Naive B cell (primary cell): ENCODE data around the gene C12orf43. TPM values are rescaled to one million over a fixed set of nuclear protein-coding genes. Genes with fewer than 3 reads are reported as not detected.

Source experiments
- ATAC-seq, 2 donors: fragments of 150-1000 bp; cut with Tn5 transposase; 2 replicates each; pipeline ENCODE4 v1.10.0; 2021; ENCODE audit warnings: low read depth in 2 of 2, mild to moderate bottlenecking in 2 of 2, moderate library complexity in 2 of 2
- DNase-seq: peaks from one replicate; pipeline ENCODE4 v3.0.0; 2022
- H3K27ac Mint-ChIP-seq, 6 donors: one replicate each; pipeline ENCODE4 v1.8.0; 2020 to 2022; ENCODE audit warnings: mild to moderate bottlenecking in 6 of 6, mixed read lengths in 6 of 6, moderate library complexity in 5 of 6, inconsistent platforms in 2 of 6
- H3K27me3 Mint-ChIP-seq, 3 donors: one replicate each; pipeline ENCODE4 v1.8.0; 2021 to 2022; ENCODE audit warnings: mixed read lengths in 3 of 3, mild to moderate bottlenecking in 1 of 3
- H3K36me3 Mint-ChIP-seq, 2 donors: one replicate each; pipeline ENCODE4 v1.8.0; 2020 to 2022; ENCODE audit warnings: mixed read lengths in 2 of 2, inconsistent platforms in 1 of 2, mild to moderate bottlenecking in 1 of 2
- H3K4me1 Mint-ChIP-seq, 3 donors: one replicate each; pipeline ENCODE4 v1.8.0; 2020 to 2022; ENCODE audit warnings: mixed read lengths in 3 of 3, inconsistent platforms in 1 of 3, mild to moderate bottlenecking in 1 of 3, moderate library complexity in 1 of 3
- H3K4me3 Mint-ChIP-seq, 8 donors: one replicate each; pipeline ENCODE4 v1.8.0; 2020 to 2022; ENCODE audit warnings: mild to moderate bottlenecking in 8 of 8, mixed read lengths in 8 of 8, moderate library complexity in 8 of 8, inconsistent platforms in 2 of 8
- H3K9me3 Mint-ChIP-seq, 7 donors: one replicate each; pipeline ENCODE4 v1.8.0; 2020 to 2022; ENCODE audit warnings: mixed read lengths in 7 of 7, mild to moderate bottlenecking in 5 of 7, inconsistent platforms in 2 of 7, moderate library complexity in 1 of 7
- polyA plus RNA-seq, 6 donors: library from polyadenylated mRNA; unstranded; fragments of 300-500 nt; fragmentation: Illumina TruSeq; gene quantifications; one replicate each; pipeline ENCODE4 v1.2.3, GENCODE V29; 2021; ENCODE audit warnings: low read depth in 6 of 6

The C12orf43 gene
- polyA plus RNA-seq, 6 donors from 2014 or later, result 15.0 to 19.7 (median 18.7) TPM

DNA sequence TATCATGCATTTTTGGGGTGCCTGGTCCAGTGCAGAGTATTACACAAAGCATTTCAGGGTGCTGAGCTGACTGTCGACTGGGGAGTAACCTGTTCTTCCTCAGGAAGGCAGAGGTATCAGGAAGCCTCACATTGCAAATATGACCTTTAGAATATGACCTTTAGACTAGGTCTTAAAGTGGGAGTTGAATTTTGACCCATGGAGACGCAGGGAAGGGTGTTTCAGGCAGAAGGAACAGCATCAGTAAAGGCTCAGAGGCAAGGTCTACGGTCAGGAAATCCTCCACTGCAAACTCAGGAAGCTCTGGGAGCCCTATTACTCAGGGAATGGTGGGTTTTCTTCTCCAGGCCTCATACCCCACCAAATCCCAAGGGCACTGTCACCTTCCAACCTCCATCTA is 26.6 kb downstream of the C12orf43 start:
- peaks cover 0 to 3% of the 10 kb centered on the region in 2 donors for H3K36me3 Mint-ChIP-seq
- no peak overlapping the region for H3K27ac Mint-ChIP-seq
- H3K9me3 Mint-ChIP-seq, result peaks cover 0 to 8% (median 0%) of the 10 kb centered on the region in 7 donors
- ATAC-seq (no peak), DNase-seq (no peak)
- peaks cover 19 to 25% (median 22%) of the 10 kb centered on the region in 3 donors for H3K27me3 Mint-ChIP-seq
- H3K4me3 Mint-ChIP-seq, result no peak overlapping the region
- no peaks in the 10 kb centered on the region for H3K4me1 Mint-ChIP-seq

DNA sequence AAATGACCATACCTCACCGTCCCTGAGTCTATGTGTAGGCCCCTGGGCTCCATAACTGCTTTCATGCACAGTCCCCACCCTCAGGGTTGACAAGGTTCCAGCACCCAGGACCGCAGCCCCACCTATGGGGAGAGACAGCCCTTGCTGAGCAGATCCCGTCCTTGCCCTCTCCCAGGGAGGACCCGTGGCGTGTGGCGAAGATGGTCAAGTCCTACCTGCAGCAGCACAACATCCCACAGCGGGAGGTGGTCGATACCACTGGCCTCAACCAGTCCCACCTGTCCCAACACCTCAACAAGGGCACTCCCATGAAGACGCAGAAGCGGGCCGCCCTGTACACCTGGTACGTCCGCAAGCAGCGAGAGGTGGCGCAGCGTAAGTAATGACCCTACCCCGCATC is 27.6 kb downstream of the C12orf43 start:
- H3K4me3 Mint-ChIP-seq, result no peak overlapping the region
- ATAC-seq (no peak), DNase-seq (no peak)
- H3K9me3 Mint-ChIP-seq, result peaks cover 0 to 4% (median 0%) of the 10 kb centered on the region in 7 donors
- H3K27ac Mint-ChIP-seq, result no peak overlapping the region
- no peaks in the 10 kb centered on the region for H3K4me1 Mint-ChIP-seq
- no peaks in the 10 kb centered on the region for H3K36me3 Mint-ChIP-seq
- H3K27me3 Mint-ChIP-seq, result peaks cover 16 to 19% (median 19%) of the 10 kb centered on the region in 3 donors

DNA sequence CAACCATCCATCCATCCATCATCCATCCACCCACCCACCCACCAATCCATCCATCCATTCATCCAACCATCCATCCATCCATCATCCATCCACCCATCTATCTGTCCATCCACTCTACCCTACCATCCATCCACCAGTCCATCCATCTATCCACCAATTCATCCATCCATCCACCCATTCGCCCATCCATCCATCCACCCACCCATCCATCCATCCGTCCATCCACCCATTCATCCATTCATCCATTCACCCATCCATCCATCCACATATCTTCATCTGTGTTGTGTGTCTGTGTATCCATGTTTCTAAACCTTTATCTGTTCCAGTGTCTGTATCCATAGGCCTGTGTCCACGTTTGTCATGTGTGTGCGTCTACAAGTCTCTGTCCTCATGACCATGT is 28.1 kb downstream of the C12orf43 start:
- Mint-ChIP-seq H3K27me3 (peaks cover 15 to 18% (median 16%) of the 10 kb centered on the region in 3 donors), H3K36me3 (no peaks in the 10 kb centered on the region), H3K27ac (no peak overlapping the region), H3K9me3 (peaks cover 0 to 4% (median 0%) of the 10 kb centered on the region in 7 donors), H3K4me3 (no peak overlapping the region), H3K4me1 (no peaks in the 10 kb centered on the region)
- DNase-seq (no peak), ATAC-seq (no peak)

DNA sequence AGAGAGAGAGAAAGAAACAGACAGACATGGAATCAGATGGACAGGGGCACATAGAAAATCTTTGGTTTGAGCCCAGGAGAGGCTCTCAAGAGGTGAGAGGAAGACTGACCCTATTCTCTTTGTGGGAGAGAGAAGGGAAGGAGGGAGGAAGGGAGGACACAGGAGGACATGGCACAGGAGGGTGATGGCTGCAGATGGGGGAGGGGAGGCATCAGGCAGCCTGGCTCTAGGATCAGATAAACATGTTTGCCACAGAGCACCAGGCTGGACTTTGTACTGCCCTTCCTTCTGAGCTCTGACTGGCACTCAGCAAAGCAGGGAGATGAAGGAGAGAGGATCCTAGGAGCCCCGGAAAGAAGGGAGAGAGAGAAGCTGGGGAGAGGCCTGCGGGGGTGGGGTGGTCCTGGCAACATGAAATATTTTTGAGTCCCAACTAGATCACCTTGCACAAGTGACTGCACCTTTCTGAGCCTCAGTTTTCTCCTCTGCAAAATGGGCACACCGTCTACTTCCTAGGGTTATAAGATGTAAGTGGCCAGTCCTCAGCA is 31.9 kb downstream of the C12orf43 start:
- H3K4me3 Mint-ChIP-seq, result no peak overlapping the region
- H3K27ac Mint-ChIP-seq, result peak overlapping the region in 2 of 6 donors; percentile 23 to 67

DNA sequence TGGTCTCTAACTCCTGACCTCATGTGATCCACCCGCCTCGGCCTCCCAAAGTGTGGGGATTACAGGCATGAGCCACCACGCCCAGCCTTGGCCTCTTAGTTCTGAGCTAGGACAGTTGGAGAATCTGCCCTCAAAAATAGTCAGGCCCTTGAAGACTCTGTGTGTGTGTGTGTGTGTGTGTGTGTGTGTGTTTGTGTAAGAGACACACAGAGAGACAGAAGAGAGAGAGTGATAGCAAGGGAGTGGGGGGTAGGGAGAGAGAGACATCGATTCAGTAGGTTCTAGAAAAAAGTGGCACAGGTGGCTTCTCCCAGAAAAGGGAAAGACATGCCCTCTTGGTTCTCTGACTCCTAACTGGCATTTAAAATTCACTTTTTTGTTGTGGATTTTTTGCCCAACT is 32.5 kb downstream of the C12orf43 start:
- Mint-ChIP-seq H3K9me3 (peaks cover 0 to 9% (median 0%) of the 10 kb centered on the region in 7 donors), H3K36me3 (peaks cover 0 to 8% of the 10 kb centered on the region in 2 donors), H3K27me3 (peaks cover 5 to 18% (median 9%) of the 10 kb centered on the region in 3 donors), H3K27ac (peak overlapping the region in 1 of 6 donors; percentile 5), H3K4me3 (no peak overlapping the region), H3K4me1 (no peaks in the 10 kb centered on the region)
- no peak for ATAC-seq
- DNase-seq, result no peak

More for the DNA sequence above, 31.9 kb downstream of the C12orf43 start:
- Mint-ChIP-seq H3K27me3 (peaks cover 5 to 18% (median 9%) of the 10 kb centered on the region in 3 donors), H3K4me1 (no peaks in the 10 kb centered on the region), H3K36me3 (peaks cover 0 to 8% of the 10 kb centered on the region in 2 donors), H3K9me3 (peaks cover 0 to 9% (median 0%) of the 10 kb centered on the region in 7 donors)
- DNase-seq (no peak), ATAC-seq (no peak)

DNA sequence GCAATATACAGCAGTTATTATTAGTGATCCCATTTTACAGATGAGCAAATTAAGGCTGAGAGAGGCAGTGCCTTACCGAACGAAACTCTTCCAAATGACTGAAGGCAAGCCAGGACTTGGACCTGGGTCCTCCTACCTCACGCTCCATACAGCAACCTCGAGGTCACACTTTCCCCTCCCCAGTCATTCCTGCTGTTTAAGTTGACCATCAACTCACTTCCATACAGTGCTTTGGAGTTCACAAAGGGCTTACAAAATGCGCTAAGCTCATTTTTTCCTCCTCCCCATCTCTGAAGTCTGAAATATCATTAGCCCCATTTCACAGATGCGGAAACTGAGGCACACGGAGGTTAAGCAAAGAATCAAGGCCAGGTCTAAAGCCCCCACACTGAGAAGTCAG is 33.6 kb downstream of the C12orf43 start:
- no peak for ATAC-seq
- H3K9me3 Mint-ChIP-seq, result peaks cover 0 to 5% (median 0%) of the 10 kb centered on the region in 7 donors
- peaks cover 0 to 8% of the 10 kb centered on the region in 2 donors for H3K36me3 Mint-ChIP-seq
- no peak for DNase-seq
- no peaks in the 10 kb centered on the region for H3K4me1 Mint-ChIP-seq
- H3K27ac Mint-ChIP-seq, result no peak overlapping the region
- peak overlapping the region in 1 of 8 donors; percentile 15 for H3K4me3 Mint-ChIP-seq
- peaks cover 4 to 9% (median 5%) of the 10 kb centered on the region in 3 donors for H3K27me3 Mint-ChIP-seq

DNA sequence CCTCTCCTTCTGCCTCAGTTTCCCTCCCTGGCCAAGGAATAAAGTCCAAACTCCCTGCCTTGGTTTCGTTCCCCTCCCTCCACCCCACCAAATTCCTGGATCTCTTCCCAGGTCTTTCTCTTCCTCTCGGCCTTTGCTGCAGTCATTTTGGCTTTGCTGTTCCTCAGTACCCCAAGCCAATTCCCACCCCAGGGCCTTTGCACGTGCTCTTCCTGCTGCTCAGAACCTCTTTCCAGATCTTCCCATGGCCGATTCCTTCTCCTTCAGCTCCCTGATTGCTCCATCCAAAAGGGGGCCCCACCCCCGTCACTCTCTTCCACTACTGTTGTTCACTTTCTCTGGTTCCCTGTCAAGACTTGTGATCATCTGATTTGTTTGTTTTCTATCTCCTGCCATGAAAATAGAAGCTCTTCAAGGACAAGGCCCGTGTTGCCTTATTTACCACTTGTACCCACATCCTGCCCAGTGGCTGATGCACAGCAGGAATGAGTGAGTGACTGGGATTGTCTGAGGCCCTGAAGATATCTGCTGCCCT is 34.8 kb downstream of the C12orf43 start:
- H3K27me3 Mint-ChIP-seq, result peaks cover 4 to 9% (median 5%) of the 10 kb centered on the region in 3 donors
- peaks cover 0 to 8% of the 10 kb centered on the region in 2 donors for H3K36me3 Mint-ChIP-seq
- H3K4me3 Mint-ChIP-seq, result no peak overlapping the region
- ATAC-seq (no peak), DNase-seq (no peak)
- H3K9me3 Mint-ChIP-seq, result peaks cover 0 to 5% (median 0%) of the 10 kb centered on the region in 7 donors
- no peaks in the 10 kb centered on the region for H3K4me1 Mint-ChIP-seq
- H3K27ac Mint-ChIP-seq, result peak overlapping the region in 1 of 6 donors; percentile 7

DNA sequence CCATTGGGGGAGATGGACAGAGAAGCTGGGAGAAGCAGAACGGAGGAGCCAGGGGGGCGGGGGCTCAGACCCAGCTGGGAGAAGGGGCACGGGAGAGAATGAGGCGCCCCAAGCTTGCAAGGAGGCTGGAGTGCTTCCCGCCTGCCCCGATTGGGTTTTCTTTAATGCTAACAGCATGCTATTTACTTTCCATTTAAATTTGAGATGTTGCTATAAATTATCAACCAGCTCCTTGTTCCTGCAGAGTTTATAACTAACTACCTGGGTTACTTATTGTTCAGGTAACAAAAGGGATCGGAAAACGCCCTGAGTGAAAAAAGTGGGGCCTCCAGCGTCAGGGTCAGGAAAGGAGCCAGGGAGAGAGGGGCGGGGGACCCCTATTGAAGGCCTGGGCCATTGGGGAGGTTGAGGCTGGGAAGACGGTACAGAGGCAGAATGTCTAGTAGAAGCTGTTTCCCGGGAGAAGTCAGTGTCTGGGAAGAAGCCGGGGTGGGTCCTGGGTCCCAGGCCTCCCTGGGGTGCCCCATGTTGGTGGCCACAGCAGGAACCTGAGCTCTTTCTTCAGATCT is 35.4 kb downstream of the C12orf43 start:
- ATAC-seq (no peak), DNase-seq (no peak)
- H3K9me3 Mint-ChIP-seq, result peaks cover 0 to 5% (median 0%) of the 10 kb centered on the region in 7 donors
- H3K4me1 Mint-ChIP-seq, result no peaks in the 10 kb centered on the region
- peaks cover 0 to 8% of the 10 kb centered on the region in 2 donors for H3K36me3 Mint-ChIP-seq
- H3K27ac Mint-ChIP-seq, result peak overlapping the region in 1 of 6 donors; percentile 58
- no peak overlapping the region for H3K4me3 Mint-ChIP-seq
- peaks cover under 1 to 9% (median 4%) of the 10 kb centered on the region in 3 donors for H3K27me3 Mint-ChIP-seq

DNA sequence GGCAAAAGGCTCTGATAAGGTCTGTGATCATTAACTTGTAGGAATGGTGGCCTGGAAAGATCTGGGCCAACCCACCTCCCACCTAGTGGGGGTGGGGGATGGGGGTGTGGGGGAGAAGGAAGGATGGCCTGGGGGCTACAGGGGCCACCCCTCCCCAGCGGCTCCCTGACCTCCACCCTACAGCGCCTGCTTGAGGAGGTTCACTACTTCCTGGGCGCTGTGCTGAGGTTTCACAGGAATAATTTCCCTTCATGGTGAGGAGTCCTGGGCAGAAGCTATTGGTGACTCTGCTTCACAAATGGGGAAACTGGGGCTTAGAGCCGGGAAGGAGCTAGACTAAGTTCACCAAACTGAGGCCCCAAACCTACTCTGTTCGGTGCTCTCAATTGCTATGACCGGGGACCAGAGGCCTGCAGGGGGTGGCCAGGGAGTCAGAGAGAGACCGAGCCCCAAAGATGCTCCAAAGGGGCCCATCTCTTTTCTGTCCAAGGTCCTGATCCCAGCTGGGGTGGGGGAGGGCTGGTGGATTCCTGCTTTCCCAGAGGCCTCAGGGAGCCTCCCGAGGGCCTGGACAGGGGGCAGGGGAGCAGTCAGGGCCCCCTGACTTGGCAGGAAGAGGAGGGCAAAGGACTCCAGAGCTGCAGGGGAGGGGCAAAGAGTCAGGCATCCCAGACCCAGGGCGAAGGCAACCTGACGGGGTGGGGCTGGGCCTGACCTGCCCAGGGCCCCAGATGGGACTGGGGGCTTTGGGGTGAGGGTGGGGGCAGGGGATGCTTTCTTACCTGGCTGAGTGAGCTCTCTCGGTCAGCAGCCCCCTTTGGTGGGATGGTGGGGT is 36.2 kb downstream of the C12orf43 start:
- no peak for DNase-seq
- Mint-ChIP-seq H3K9me3 (peaks cover 0 to 5% (median 0%) of the 10 kb centered on the region in 7 donors), H3K27ac (no peak overlapping the region), H3K4me3 (no peak overlapping the region), H3K4me1 (no peaks in the 10 kb centered on the region), H3K36me3 (peaks cover 0 to 8% of the 10 kb centered on the region in 2 donors), H3K27me3 (peaks cover 0 to 9% (median 4%) of the 10 kb centered on the region in 3 donors)
- no peak for ATAC-seq

DNA sequence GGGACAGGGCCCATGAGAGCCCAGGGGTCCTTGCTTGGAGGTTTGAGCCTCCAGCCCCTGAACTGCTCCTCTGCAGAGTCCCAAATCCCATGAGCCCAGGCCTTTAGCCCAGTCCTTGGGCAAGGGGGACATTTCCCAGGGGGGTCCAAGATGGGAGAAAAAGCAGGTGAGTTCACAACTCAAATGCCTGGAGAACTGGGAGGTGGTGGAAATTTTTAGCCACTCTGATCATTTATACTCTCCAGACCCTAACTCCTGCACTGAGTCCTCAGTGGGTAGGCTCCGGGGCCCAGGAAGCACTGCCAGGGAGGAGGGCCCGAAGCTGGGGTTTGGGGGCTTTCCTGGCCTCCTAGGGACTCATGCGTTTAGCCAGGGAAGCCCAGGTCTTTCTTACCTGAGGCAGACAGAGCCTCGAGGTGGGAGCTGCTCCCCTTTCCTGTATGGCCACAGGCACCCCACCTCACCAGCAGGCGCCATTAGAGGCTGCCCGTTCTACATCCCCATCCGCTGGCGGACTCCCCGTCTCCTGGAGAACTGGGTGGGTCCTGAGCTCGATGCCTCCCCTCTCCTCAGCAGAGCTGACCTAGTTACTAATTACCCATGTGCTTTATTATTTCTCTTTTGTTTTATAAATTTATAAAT is 36.9 kb downstream of the C12orf43 start:
- Mint-ChIP-seq H3K36me3 (peaks cover 0 to 8% of the 10 kb centered on the region in 2 donors), H3K9me3 (peaks cover 0 to 5% (median 0%) of the 10 kb centered on the region in 7 donors), H3K27ac (no peak overlapping the region), H3K27me3 (peaks cover 0 to 9% (median 3%) of the 10 kb centered on the region in 3 donors), H3K4me3 (no peak overlapping the region), H3K4me1 (no peaks in the 10 kb centered on the region)
- DNase-seq, result no peak
- no peak for ATAC-seq

DNA sequence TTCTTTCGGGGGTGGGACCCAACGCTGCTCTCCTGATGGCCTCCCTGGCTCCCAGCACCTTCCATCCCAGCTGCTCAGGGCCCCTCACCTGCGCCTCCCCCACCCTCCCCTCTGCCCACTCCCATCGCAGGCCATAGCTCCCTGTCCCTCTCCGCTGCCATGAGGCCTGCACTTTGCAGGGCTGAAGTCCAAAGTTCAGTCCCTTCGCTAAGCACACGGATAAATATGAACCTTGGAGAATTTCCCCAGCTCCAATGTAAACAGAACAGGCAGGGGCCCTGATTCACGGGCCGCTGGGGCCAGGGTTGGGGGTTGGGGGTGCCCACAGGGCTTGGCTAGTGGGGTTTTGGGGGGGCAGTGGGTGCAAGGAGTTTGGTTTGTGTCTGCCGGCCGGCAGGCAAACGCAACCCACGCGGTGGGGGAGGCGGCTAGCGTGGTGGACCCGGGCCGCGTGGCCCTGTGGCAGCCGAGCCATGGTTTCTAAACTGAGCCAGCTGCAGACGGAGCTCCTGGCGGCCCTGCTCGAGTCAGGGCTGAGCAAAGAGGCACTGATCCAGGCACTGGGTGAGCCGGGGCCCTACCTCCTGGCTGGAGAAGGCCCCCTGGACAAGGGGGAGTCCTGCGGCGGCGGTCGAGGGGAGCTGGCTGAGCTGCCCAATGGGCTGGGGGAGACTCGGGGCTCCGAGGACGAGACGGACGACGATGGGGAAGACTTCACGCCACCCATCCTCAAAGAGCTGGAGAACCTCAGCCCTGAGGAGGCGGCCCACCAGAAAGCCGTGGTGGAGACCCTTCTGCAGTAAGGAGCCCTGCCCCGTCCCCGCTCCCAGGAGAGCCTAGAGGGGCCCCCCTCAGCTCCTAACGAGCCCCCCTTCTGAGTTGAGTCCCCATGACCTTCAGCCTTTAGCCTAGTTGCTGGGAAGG is 37.7 kb downstream of the C12orf43 start, which contains the start of gene HNF1A:
Gene HNF1A, plus strand, starts transcription at position 248 of the 924 bp plus-strand sequence. Its CDS starts 226 bp downstream, at position 474.
- Mint-ChIP-seq H3K36me3 (peaks cover 0 to 8% of the 10 kb centered on the region in 2 donors), H3K9me3 (peaks cover 0 to 5% (median 0%) of the 10 kb centered on the region in 7 donors), H3K27ac (peak within 1 kb of the TSS in 1 of 6 donors; percentile 42), H3K27me3 (peaks cover 0 to 9% (median 0%) of the 10 kb centered on the region in 3 donors), H3K4me1 (no peaks in the 10 kb centered on the region), H3K4me3 (no peak within 1 kb of the TSS)
- no peak for ATAC-seq
- DNase-seq, result no peak
